HCT116 (cell line): ENCODE measurements around the gene MYOF.
"Not testable (repeated sequence)": the region's sequence is repeated elsewhere in the genome, so short reads cannot be mapped to it uniquely, and the experiment has no call there.

ENCODE experiments used
- CEBPB ChIP-seq: IDR thresholded peaks from 2 replicates; pipeline ENCODE4 v1.6.1; 2012; ENCODE audit warnings: low read depth
- CTCF ChIP-seq, 3 experiments: fragments of 200-600 bp in 1 of 3; sonication (generic) in 1 of 3; IDR thresholded peaks in 2 of 3; conservative IDR thresholded peaks in 1 of 3; 2 replicates each; pipeline ENCODE4 v1.5.1; 2012 to 2017; ENCODE audit warnings: low read depth in 2 of 3, low read length in 2 of 3, antibody characterized with exemption in 1 of 3, borderline replicate concordance in 1 of 3, control low read depth in 1 of 3, mild to moderate bottlenecking in 1 of 3, mixed read lengths in 1 of 3, mixed run types in 1 of 3, moderate library complexity in 1 of 3; ENCODE audit not compliant: insufficient read depth in 1 of 3
- EZH2 ChIP-seq: fragments of 200-600 bp; sonication (generic); IDR thresholded peaks from 2 replicates; pipeline ENCODE4 v1.6.1; 2017; ENCODE audit warnings: antibody characterized with exemption, mixed run types
- EZH2phosphoT487 ChIP-seq: fragments of 200-600 bp; IDR thresholded peaks from 2 replicates; pipeline ENCODE4 v1.6.1; 2018; ENCODE audit warnings: antibody characterized with exemption, borderline replicate concordance
- MAX ChIP-seq: IDR thresholded peaks from 2 replicates; pipeline ENCODE4 v1.6.1; 2012
- POLR2A ChIP-seq: IDR thresholded peaks from 2 replicates; pipeline ENCODE4 v1.7.0; 2011; ENCODE audit warnings: borderline replicate concordance; ENCODE audit not compliant: insufficient read depth, insufficient read length; ENCODE audit errors: extremely low read depth
- POLR2AphosphoS5 ChIP-seq: IDR thresholded peaks from 2 replicates; pipeline ENCODE4 v1.6.1; 2011; ENCODE audit warnings: mild to moderate bottlenecking, low read depth, low read length, moderate library complexity
- REST ChIP-seq: IDR thresholded peaks from 2 replicates; pipeline ENCODE4 v1.6.1; 2012; ENCODE audit warnings: low read depth
- SIN3A ChIP-seq: IDR thresholded peaks from 2 replicates; pipeline ENCODE4 v1.6.1; 2012; ENCODE audit warnings: low read depth
- SP1 ChIP-seq: IDR thresholded peaks from 2 replicates; pipeline ENCODE4 v1.6.1; 2012; ENCODE audit warnings: low read depth
- TCF7L2 ChIP-seq: IDR thresholded peaks from 2 replicates; pipeline ENCODE4 v1.7.0; 2011; ENCODE audit warnings: borderline replicate concordance, inconsistent platforms; ENCODE audit not compliant: insufficient read depth, insufficient read length; ENCODE audit errors: extremely low read depth
- YY1 ChIP-seq: IDR thresholded peaks from 2 replicates; pipeline ENCODE4 v1.6.1; 2011; ENCODE audit warnings: low read length, low read depth, moderate library complexity, mild to moderate bottlenecking; ENCODE audit not compliant: insufficient replicate concordance; ENCODE audit errors: extremely low read depth
- ZBTB33 ChIP-seq: IDR thresholded peaks from 2 replicates; pipeline ENCODE4 v1.6.1; 2011; ENCODE audit warnings: mild to moderate bottlenecking, low read length, moderate library complexity; ENCODE audit not compliant: insufficient replicate concordance; ENCODE audit errors: extremely low read depth
- ZFX ChIP-seq: fragments of 450-650 bp; IDR thresholded peaks from 2 replicates; pipeline ENCODE4 v1.6.1; 2017

- TF ChIP-seq CTCF (IDR thresholded peaks at IDR 0.05 in 2 of 3, conservative IDR thresholded peaks at IDR 0.05 in 1 of 3; ENCODE audit: borderline replicate concordance in 1 of 3, insufficient read depth in 1 of 3, low read depth in 2 of 3, low read length in 2 of 3); MAX; EZH2phosphoT487; POLR2A; POLR2AphosphoS5; REST; TCF7L2; CEBPB; YY1; EZH2; ZFX; SIN3A; ZBTB33; SP1: not testable (repeated sequence)
Observed at GRCh38 chr10:93419016-93419415, 63.1 kb downstream of the MYOF start.
